ENCODE data around the gene SYNDIG1. TPM values are rescaled to one million over a fixed set of nuclear protein-coding genes. Genes with fewer than 3 reads are reported as not detected.

SYNDIG1 gene
- total RNA-seq, 1 experiment from 2014 or later: not detected

GRCh38 chr20:24488064-24488799, 18.8 kb downstream of the SYNDIG1 start:
- Mint-ChIP-seq H3K27ac (ENCODE audit: unreplicated experiment) (no peak overlapping the region), H3K27me3 (ENCODE audit: unreplicated experiment) (no peaks in the 10 kb centered on the region), H3K9me3 (ENCODE audit: low read depth, unreplicated experiment) (no peaks in the 10 kb centered on the region), H3K4me1 (ENCODE audit: low read depth, unreplicated experiment) (no peaks in the 10 kb centered on the region), H3K4me3 (ENCODE audit: low read depth, unreplicated experiment) (no peak overlapping the region), H3K36me3 (ENCODE audit: insufficient read depth, unreplicated experiment) (no peaks in the 10 kb centered on the region)
- BruUV-seq (replicated peaks): no TSS peak
- DNase-seq: no peak
- CTCF ChIA-PET: no interaction called here
- no peak for TF ChIP-seq CTCF (IDR thresholded peaks at IDR 0.05; ENCODE audit: unreplicated experiment)
- intact Hi-C loops (cut with micrococcal nuclease; ENCODE audit: unreplicated experiment): no loop called here

- H3K4me1 Mint-ChIP-seq (ENCODE audit: low read depth, unreplicated experiment): no peaks in the 10 kb centered on the region
- CTCF ChIA-PET: no interaction called here
- H3K27me3 Mint-ChIP-seq (ENCODE audit: unreplicated experiment): peaks cover 4% of the 10 kb centered on the region
- intact Hi-C loops (cut with micrococcal nuclease; ENCODE audit: unreplicated experiment): no loop called here
- no peak overlapping the region for H3K27ac Mint-ChIP-seq (ENCODE audit: unreplicated experiment)
- DNase-seq: no peak
- H3K9me3 Mint-ChIP-seq (ENCODE audit: low read depth, unreplicated experiment): no peaks in the 10 kb centered on the region
- TF ChIP-seq CTCF (IDR thresholded peaks at IDR 0.05; ENCODE audit: unreplicated experiment): no peak
- H3K36me3 Mint-ChIP-seq (ENCODE audit: insufficient read depth, unreplicated experiment): no peaks in the 10 kb centered on the region
- BruUV-seq (replicated peaks): no TSS peak
- H3K4me3 Mint-ChIP-seq (ENCODE audit: low read depth, unreplicated experiment): no peak overlapping the region
Observed at GRCh38 chr20:24488800-24489175, 19.4 kb downstream of the SYNDIG1 start.

GRCh38 chr20:24489193-24489592, 19.8 kb downstream of the SYNDIG1 start:
- Mint-ChIP-seq H3K4me1 (ENCODE audit: low read depth, unreplicated experiment) (no peaks in the 10 kb centered on the region), H3K4me3 (ENCODE audit: low read depth, unreplicated experiment) (no peak overlapping the region), H3K36me3 (ENCODE audit: insufficient read depth, unreplicated experiment) (no peaks in the 10 kb centered on the region), H3K9me3 (ENCODE audit: low read depth, unreplicated experiment) (no peaks in the 10 kb centered on the region), H3K27ac (ENCODE audit: unreplicated experiment) (no peak overlapping the region), H3K27me3 (ENCODE audit: unreplicated experiment) (peaks cover 8% of the 10 kb centered on the region)
- intact Hi-C loops (cut with micrococcal nuclease; ENCODE audit: unreplicated experiment): no loop called here
- no TSS peak for BruUV-seq (replicated peaks)
- no peak for DNase-seq
- TF ChIP-seq CTCF (IDR thresholded peaks at IDR 0.05; ENCODE audit: unreplicated experiment): no peak
- CTCF ChIA-PET: no interaction called here

- no peaks in the 10 kb centered on the region for H3K4me1 Mint-ChIP-seq (ENCODE audit: low read depth, unreplicated experiment)
- no peaks in the 10 kb centered on the region for H3K36me3 Mint-ChIP-seq (ENCODE audit: insufficient read depth, unreplicated experiment)
- TF ChIP-seq CTCF (IDR thresholded peaks at IDR 0.05; ENCODE audit: unreplicated experiment): no peak
- H3K27me3 Mint-ChIP-seq (ENCODE audit: unreplicated experiment): peaks cover 13% of the 10 kb centered on the region
- intact Hi-C loops (cut with micrococcal nuclease; ENCODE audit: unreplicated experiment): no loop called here
- no peak overlapping the region for H3K27ac Mint-ChIP-seq (ENCODE audit: unreplicated experiment)
- DNase-seq: no peak
- no TSS peak for BruUV-seq (replicated peaks)
- CTCF ChIA-PET: no interaction called here
- H3K9me3 Mint-ChIP-seq (ENCODE audit: low read depth, unreplicated experiment): no peaks in the 10 kb centered on the region
- no peak overlapping the region for H3K4me3 Mint-ChIP-seq (ENCODE audit: low read depth, unreplicated experiment)
Observed at GRCh38 chr20:24489631-24490260, 20.3 kb downstream of the SYNDIG1 start.
